Measurements from ENCODE around the gene PRKN. TPM values are rescaled to one million over a fixed set of nuclear protein-coding genes. Genes with fewer than 3 reads are reported as not detected.

PRKN gene
- total RNA-seq, 1 donor from 2014 or later: 5.1 TPM

DNA sequence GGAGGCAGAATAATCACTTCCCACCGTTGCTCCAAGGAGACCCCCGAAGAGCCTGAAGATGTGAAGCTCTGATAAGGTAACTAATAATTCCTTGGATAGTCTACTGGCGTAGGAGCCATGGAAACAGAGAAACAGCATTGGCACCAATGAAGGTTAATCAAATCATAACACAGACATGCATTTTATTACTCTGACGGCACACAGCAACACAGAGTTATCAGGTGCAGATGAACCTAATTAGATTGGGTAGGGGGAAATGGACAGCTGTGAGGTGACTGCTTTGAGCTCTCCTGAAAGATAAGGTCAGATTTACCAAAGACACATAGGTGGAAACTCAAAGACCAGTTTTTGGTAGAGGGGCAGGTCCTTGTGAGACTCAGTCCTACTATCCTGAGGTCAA is 909.7 kb downstream of the PRKN start:
- no peak overlapping the region for H3K4me3 Mint-ChIP-seq (ENCODE audit: unreplicated experiment)
- TF ChIP-seq, protein P1, sequence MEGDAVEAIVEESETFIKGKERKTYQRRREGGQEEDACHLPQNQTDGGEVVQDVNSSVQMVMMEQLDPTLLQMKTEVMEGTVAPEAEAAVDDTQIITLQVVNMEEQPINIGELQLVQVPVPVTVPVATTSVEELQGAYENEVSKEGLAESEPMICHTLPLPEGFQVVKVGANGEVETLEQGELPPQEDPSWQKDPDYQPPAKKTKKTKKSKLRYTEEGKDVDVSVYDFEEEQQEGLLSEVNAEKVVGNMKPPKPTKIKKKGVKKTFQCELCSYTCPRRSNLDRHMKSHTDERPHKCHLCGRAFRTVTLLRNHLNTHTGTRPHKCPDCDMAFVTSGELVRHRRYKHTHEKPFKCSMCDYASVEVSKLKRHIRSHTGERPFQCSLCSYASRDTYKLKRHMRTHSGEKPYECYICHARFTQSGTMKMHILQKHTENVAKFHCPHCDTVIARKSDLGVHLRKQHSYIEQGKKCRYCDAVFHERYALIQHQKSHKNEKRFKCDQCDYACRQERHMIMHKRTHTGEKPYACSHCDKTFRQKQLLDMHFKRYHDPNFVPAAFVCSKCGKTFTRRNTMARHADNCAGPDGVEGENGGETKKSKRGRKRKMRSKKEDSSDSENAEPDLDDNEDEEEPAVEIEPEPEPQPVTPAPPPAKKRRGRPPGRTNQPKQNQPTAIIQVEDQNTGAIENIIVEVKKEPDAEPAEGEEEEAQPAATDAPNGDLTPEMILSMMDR (IDR thresholded peaks at IDR 0.05; ENCODE audit: unreplicated experiment): no peak
- no peaks in the 10 kb centered on the region for H3K27me3 Mint-ChIP-seq (ENCODE audit: unreplicated experiment)
- no peak for DNase-seq (ENCODE audit: low spot score)
- H3K4me1 Mint-ChIP-seq (ENCODE audit: unreplicated experiment): peaks cover 9% of the 10 kb centered on the region
- no peak overlapping the region for H3K27ac Mint-ChIP-seq (ENCODE audit: unreplicated experiment)
- H3K9me3 Mint-ChIP-seq (ENCODE audit: unreplicated experiment): no peaks in the 10 kb centered on the region
- H3K36me3 Mint-ChIP-seq (ENCODE audit: low read depth, unreplicated experiment): no peaks in the 10 kb centered on the region

DNA sequence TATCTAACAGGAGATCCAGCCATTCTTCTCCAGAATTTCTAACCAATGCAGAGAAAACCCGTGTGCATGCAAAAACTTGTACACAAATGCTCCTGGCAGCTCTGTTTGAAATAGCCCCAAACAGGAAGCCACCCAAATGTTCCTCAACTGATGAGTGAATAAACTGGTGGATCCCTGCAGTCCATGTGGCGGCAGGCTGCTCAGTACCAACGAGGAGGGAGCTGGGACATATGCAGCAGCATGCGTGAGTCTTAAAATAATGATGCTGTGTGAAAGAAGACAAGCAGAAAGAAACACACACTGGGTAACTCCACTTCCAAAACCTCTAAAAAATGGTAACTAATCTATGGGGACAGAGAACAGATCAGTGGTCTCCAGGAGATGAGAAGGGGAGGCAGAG is 911.6 kb downstream of the PRKN start:
- Mint-ChIP-seq H3K4me3 (ENCODE audit: unreplicated experiment) (no peak overlapping the region), H3K4me1 (ENCODE audit: unreplicated experiment) (peaks cover 9% of the 10 kb centered on the region), H3K9me3 (ENCODE audit: unreplicated experiment) (no peaks in the 10 kb centered on the region), H3K27me3 (ENCODE audit: unreplicated experiment) (no peaks in the 10 kb centered on the region), H3K27ac (ENCODE audit: unreplicated experiment) (no peak overlapping the region), H3K36me3 (ENCODE audit: low read depth, unreplicated experiment) (no peaks in the 10 kb centered on the region)
- DNase-seq (ENCODE audit: low spot score): no peak
- TF ChIP-seq, protein P1 (IDR thresholded peaks at IDR 0.05; ENCODE audit: unreplicated experiment): no peak

DNA sequence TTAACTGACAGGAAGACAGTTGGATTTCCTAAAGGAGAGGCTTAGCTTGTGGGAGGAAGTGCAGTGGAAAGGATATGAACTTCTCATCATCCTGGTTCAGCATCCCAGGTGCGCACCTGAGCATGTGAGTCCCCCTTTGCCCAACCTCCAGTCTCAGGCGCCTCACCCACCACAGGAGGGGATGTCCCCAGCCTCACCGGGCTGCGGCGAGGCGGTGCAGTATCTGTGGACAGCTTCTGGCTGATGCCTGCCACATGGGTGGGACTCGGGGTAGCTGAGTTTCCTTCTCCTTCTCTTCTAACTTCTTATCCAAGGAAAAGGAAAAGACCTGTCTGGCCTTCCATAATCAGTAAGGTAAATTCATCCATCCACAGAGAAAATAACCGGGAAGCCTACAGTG is 914.4 kb downstream of the PRKN start:
- H3K27ac Mint-ChIP-seq (ENCODE audit: unreplicated experiment): no peak overlapping the region
- peaks cover 9% of the 10 kb centered on the region for H3K4me1 Mint-ChIP-seq (ENCODE audit: unreplicated experiment)
- TF ChIP-seq, protein P1 (IDR thresholded peaks at IDR 0.05; ENCODE audit: unreplicated experiment): no peak
- H3K27me3 Mint-ChIP-seq (ENCODE audit: unreplicated experiment): no peaks in the 10 kb centered on the region
- no peaks in the 10 kb centered on the region for H3K36me3 Mint-ChIP-seq (ENCODE audit: low read depth, unreplicated experiment)
- DNase-seq (ENCODE audit: low spot score): no peak
- no peak overlapping the region for H3K4me3 Mint-ChIP-seq (ENCODE audit: unreplicated experiment)
- no peaks in the 10 kb centered on the region for H3K9me3 Mint-ChIP-seq (ENCODE audit: unreplicated experiment)

DNA sequence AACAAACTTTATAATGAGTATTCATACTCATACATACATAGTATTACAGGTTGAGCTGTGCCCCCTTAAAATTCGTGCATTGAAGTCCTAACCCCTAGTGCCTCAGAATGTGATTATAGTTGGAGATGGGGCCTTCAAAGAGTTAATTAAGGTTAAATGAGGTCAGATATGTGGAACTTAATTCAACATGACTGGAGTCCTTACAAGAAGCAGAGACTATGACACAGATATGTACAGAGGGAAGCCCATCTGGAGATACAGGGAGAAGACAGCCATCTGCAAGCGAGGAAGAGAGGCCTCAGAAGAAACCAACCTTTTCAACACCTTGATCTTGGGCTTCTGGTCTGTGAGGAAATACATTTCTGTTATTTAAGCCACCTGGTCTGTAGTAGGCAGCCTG is 917.6 kb downstream of the PRKN start:
- no peaks in the 10 kb centered on the region for H3K36me3 Mint-ChIP-seq (ENCODE audit: low read depth, unreplicated experiment)
- H3K27ac Mint-ChIP-seq (ENCODE audit: unreplicated experiment): no peak overlapping the region
- TF ChIP-seq, protein P1 (IDR thresholded peaks at IDR 0.05; ENCODE audit: unreplicated experiment): no peak
- H3K9me3 Mint-ChIP-seq (ENCODE audit: unreplicated experiment): no peaks in the 10 kb centered on the region
- DNase-seq (ENCODE audit: low spot score): no peak
- no peaks in the 10 kb centered on the region for H3K27me3 Mint-ChIP-seq (ENCODE audit: unreplicated experiment)
- no peak overlapping the region for H3K4me3 Mint-ChIP-seq (ENCODE audit: unreplicated experiment)
- H3K4me1 Mint-ChIP-seq (ENCODE audit: unreplicated experiment): peaks cover 3% of the 10 kb centered on the region

DNA sequence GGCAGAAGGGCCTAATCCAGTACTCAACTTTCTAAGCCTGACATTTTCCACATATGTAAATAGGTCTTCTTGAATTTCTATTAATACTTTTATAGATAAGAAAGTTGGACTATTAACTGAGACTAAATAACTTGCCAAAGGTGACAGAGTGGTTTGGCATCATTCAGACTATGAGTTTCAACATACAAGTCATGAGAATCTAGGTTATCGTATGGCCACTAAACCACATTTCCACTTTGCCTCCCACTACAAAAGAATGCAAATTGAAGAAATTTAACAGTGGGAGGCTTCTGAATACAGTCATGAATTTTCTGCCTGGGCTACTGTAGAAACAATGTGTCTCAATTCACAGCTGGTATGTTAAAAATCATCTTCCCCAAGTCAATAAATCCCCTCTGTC is 922.7 kb downstream of the PRKN start:
- H3K4me1 Mint-ChIP-seq (ENCODE audit: unreplicated experiment): no peaks in the 10 kb centered on the region
- peaks cover 4% of the 10 kb centered on the region for H3K27me3 Mint-ChIP-seq (ENCODE audit: unreplicated experiment)
- no peak for DNase-seq (ENCODE audit: low spot score)
- TF ChIP-seq, protein P1 (IDR thresholded peaks at IDR 0.05; ENCODE audit: unreplicated experiment): no peak
- H3K9me3 Mint-ChIP-seq (ENCODE audit: unreplicated experiment): no peaks in the 10 kb centered on the region
- H3K27ac Mint-ChIP-seq (ENCODE audit: unreplicated experiment): no peak overlapping the region
- no peak overlapping the region for H3K4me3 Mint-ChIP-seq (ENCODE audit: unreplicated experiment)
- no peaks in the 10 kb centered on the region for H3K36me3 Mint-ChIP-seq (ENCODE audit: low read depth, unreplicated experiment)
